CD4-positive, alpha-beta T cell (primary cell): ENCODE measurements around the gene NIPSNAP3A. TPM values are rescaled to one million over a fixed set of nuclear protein-coding genes. Genes with fewer than 3 reads are reported as not detected.

ENCODE experiments used
- ATAC-seq: fragments of 200-7000 bp; cut with Tn5 transposase; one replicate; pipeline ENCODE4 v1.10.0; 2022; ENCODE audit warnings: mild to moderate bottlenecking; ENCODE audit not compliant: poor library complexity
- CTCF ChIA-PET: fragments of 350-600 bp; sonication (Branson Sonifier 250); formaldehyde crosslinking; loops from one replicate; lab custom pipeline; 2021; ENCODE audit warnings: antibody characterized with exemption, inconsistent platforms; lab: Charles Lee
- POLR2A ChIA-PET: fragments of 350-600 bp; sonication (Branson Sonifier 250); formaldehyde crosslinking; loops from one replicate; lab custom pipeline; 2021; ENCODE audit warnings: antibody characterized with exemption, inconsistent platforms; lab: Charles Lee
- DNase-seq, 14 experiments: peaks; one replicate each; pipeline ENCODE4 v3.0.0-alpha.2; 2013 to 2020; ENCODE audit warnings: mixed read lengths in 2 of 14
- H3K27ac ChIP-seq, 2 donors: one replicate each; pipeline versions ENCODE4 v1.5.1 to v1.7.0; 2013; ENCODE audit warnings: low read length in 2 of 2, low read depth in 1 of 2, mild to moderate bottlenecking in 1 of 2
- H3K27me3 ChIP-seq, 2 experiments: 1 replicate in 1 of 2; 2 replicates in 1 of 2; pipeline versions ENCODE4 v1.6.1 to v1.7.0; 2013; ENCODE audit warnings: low read length in 2 of 2, control low read depth in 1 of 2, mild to moderate bottlenecking in 1 of 2, moderate library complexity in 1 of 2; ENCODE audit not compliant: insufficient read depth in 2 of 2, control insufficient read depth in 1 of 2
- H3K36me3 ChIP-seq: one replicate; pipeline ENCODE4 v1.6.1; 2013; ENCODE audit warnings: low read length, control low read depth; ENCODE audit not compliant: insufficient read depth
- H3K4me1 ChIP-seq: one replicate; pipeline ENCODE4 v1.6.1; 2013; ENCODE audit warnings: low read length, control low read depth; ENCODE audit not compliant: insufficient read depth
- H3K4me3 ChIP-seq: one replicate; pipeline ENCODE4 v1.5.1; 2013; ENCODE audit warnings: mild to moderate bottlenecking, low read length, moderate library complexity
- H3K9me3 ChIP-seq, 2 experiments: 1 replicate in 1 of 2; 2 replicates in 1 of 2; pipeline versions ENCODE4 v1.6.1 to v1.7.0; 2013; ENCODE audit warnings: low read length in 2 of 2, mild to moderate bottlenecking in 2 of 2, control low read depth in 1 of 2, moderate library complexity in 1 of 2; ENCODE audit not compliant: control insufficient read depth in 1 of 2, insufficient read depth in 1 of 2
- H3K27ac Mint-ChIP-seq: one replicate; pipeline ENCODE4 v1.8.0; 2020; ENCODE audit warnings: mixed read lengths
- H3K27me3 Mint-ChIP-seq: one replicate; pipeline ENCODE4 v1.8.0; 2021; ENCODE audit warnings: mixed read lengths
- H3K36me3 Mint-ChIP-seq: one replicate; pipeline ENCODE4 v1.8.0; 2021; ENCODE audit warnings: low read depth, mixed read lengths
- H3K4me1 Mint-ChIP-seq: one replicate; pipeline ENCODE4 v1.8.0; 2021; ENCODE audit warnings: low read depth, mixed read lengths
- H3K4me3 Mint-ChIP-seq: one replicate; pipeline ENCODE4 v1.8.0; 2020; ENCODE audit warnings: mild to moderate bottlenecking, mixed read lengths
- H3K9me3 Mint-ChIP-seq: one replicate; pipeline ENCODE4 v1.8.0; 2020; ENCODE audit warnings: mixed read lengths
- intact Hi-C, 2 experiments: fragments of 100-400 bp; cut with DNase I in 1 of 2; cut with micrococcal nuclease in 1 of 2; formaldehyde crosslinking; loops; one replicate each; pipeline versions ENCODE4 v1.15.1 to v1.9.0; 2023 to 2025; cut with DNase I, micrococcal nuclease
- total RNA-seq, 174 experiments: library from RNA in 2 of 174; stranded (reverse) in 2 of 174; gene quantifications; one replicate each; pipeline ENCODE4 v1.2.3 and lab custom pipeline; 2021 to 2026
- TF ChIP-seq, protein P1 (sequence below): fragments of 200-600 bp; IDR thresholded peaks from one replicate; pipeline ENCODE4 v1.8.0; 2022; ENCODE audit warnings: antibody characterized with exemption, mild to moderate bottlenecking

NIPSNAP3A gene
- total RNA-seq, 2 experiments from 2014 or later = 9.0 to 10.6 TPM

DNA sequence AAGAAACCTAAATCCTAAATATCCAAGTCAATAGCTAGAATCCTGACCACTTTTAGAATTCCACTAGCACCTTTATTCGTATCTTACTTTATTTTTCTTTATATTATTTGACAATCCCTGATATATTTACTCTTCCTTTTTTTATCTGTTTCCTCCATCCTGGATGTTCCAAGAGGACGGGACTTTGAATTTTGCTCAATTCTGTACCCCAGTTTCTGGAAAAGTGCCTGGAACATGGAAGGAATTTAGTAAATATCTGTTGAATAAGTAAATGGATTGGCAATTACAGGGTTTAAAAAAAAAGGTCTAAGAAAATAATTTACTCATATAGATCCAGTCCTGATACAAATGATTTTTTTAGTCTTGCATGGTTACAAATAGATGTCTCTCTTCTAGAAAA, 1.2 kb upstream of the NIPSNAP3A start:
- peaks cover 17% of the 10 kb centered on the region for H3K4me1 ChIP-seq
- peak overlapping the region; percentile 96 for H3K27ac Mint-ChIP-seq
- H3K9me3 Mint-ChIP-seq = no peaks in the 10 kb centered on the region
- no peaks in the 10 kb centered on the region for H3K9me3 ChIP-seq
- DNase-seq = no peak
- no peak overlapping the region for H3K4me3 ChIP-seq
- peaks cover 18% of the 10 kb centered on the region for H3K36me3 Mint-ChIP-seq
- H3K4me1 Mint-ChIP-seq = peaks cover 24% of the 10 kb centered on the region
- no peak overlapping the region for H3K4me3 Mint-ChIP-seq
- H3K27me3 Mint-ChIP-seq = no peaks in the 10 kb centered on the region
- ChIA-PET CTCF (no interaction called here), POLR2A (interaction anchor here (2.4 to 3.2 kb wide), 3 partner anchors 17 to 653 kb away, joined by 21 to 29 read pairs (median 25); partner anchors contain the start of genes NIPSNAP3B, SLC44A1 and SMC2)
- TF ChIP-seq, protein P1, sequence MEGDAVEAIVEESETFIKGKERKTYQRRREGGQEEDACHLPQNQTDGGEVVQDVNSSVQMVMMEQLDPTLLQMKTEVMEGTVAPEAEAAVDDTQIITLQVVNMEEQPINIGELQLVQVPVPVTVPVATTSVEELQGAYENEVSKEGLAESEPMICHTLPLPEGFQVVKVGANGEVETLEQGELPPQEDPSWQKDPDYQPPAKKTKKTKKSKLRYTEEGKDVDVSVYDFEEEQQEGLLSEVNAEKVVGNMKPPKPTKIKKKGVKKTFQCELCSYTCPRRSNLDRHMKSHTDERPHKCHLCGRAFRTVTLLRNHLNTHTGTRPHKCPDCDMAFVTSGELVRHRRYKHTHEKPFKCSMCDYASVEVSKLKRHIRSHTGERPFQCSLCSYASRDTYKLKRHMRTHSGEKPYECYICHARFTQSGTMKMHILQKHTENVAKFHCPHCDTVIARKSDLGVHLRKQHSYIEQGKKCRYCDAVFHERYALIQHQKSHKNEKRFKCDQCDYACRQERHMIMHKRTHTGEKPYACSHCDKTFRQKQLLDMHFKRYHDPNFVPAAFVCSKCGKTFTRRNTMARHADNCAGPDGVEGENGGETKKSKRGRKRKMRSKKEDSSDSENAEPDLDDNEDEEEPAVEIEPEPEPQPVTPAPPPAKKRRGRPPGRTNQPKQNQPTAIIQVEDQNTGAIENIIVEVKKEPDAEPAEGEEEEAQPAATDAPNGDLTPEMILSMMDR = no peak
- intact Hi-C loops = loop anchor here (5.0 to 10.0 kb wide), 4 partner anchors 654 to 946 kb away; partner anchors contain the start of genes TMEM38B (in 2 of the 2) and SMC2 (in 1 of the 2)
- H3K27me3 ChIP-seq = no peaks in the 10 kb centered on the region
- H3K27ac ChIP-seq = no peak overlapping the region
- H3K36me3 ChIP-seq = no peaks in the 10 kb centered on the region
- no peak for ATAC-seq

DNA sequence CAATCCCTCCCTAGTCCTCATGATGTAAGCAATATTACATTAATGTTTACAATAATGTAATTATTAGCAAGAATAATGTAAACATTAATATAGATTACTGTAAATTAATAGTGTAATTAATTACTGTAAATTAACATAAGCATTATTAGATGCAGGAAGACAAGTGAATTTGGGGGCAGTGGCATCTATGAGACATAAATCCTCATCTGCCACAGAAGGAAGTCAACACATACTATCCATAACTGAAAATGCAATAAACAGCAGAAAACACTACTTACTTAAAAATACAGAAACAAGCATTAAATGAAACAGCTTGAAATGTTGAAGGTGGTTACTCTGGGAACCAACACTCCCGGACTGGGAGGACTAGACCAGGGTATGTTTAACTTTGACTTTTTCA, 685 bp upstream of the NIPSNAP3A start:
- Mint-ChIP-seq H3K4me3 (peak overlapping the region; percentile 96), H3K4me1 (peaks cover 24% of the 10 kb centered on the region), H3K27ac (peak overlapping the region; percentile 96), H3K27me3 (no peaks in the 10 kb centered on the region), H3K9me3 (no peaks in the 10 kb centered on the region), H3K36me3 (peaks cover 23% of the 10 kb centered on the region)
- intact Hi-C loops = loop anchor here (5.0 to 10.0 kb wide), 4 partner anchors 654 to 946 kb away; partner anchors contain the start of genes TMEM38B (in 2 of the 2) and SMC2 (in 1 of the 2)
- TF ChIP-seq, protein P1 = no peak
- ATAC-seq (no peak), DNase-seq (no peak)
- no peaks in the 10 kb centered on the region for H3K9me3 ChIP-seq
- H3K27me3 ChIP-seq = no peaks in the 10 kb centered on the region
- ChIA-PET POLR2A (interaction anchor here (0.9 to 3.2 kb wide), 4 partner anchors 9 to 654 kb away, joined by 3 to 29 read pairs (median 23); partner anchors contain the start of genes NIPSNAP3B, SLC44A1 and SMC2), CTCF (no interaction called here)
- H3K4me3 ChIP-seq = peak overlapping the region; percentile 88
- no peaks in the 10 kb centered on the region for H3K36me3 ChIP-seq
- peak overlapping the region; percentile 74 to 89 for H3K27ac ChIP-seq
- H3K4me1 ChIP-seq = peaks cover 17% of the 10 kb centered on the region

DNA sequence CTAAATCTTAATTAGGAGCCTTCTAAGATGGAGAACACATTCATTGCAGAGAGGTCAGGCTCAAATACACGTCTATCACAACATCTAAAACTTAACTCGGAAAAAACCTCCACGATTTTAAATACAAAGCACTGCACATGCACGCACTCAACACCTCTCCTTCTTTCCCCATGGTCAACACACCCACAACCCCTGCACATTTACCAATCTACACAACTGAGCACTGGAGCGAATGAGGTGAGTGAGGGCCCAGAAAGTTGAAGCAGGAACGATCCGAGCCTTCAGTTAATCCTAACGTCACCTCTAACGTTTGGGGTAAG, 278 bp upstream of the NIPSNAP3A start:
- H3K36me3 Mint-ChIP-seq = peaks cover 27% of the 10 kb centered on the region
- no peaks in the 10 kb centered on the region for H3K9me3 ChIP-seq
- intact Hi-C loops = loop anchor here (5.0 to 10.0 kb wide), 4 partner anchors 655 to 945 kb away; partner anchors contain the start of genes TMEM38B (in 2 of the 2) and SMC2 (in 1 of the 2)
- H3K4me3 Mint-ChIP-seq = peak overlapping the region; percentile 96
- no peaks in the 10 kb centered on the region for H3K36me3 ChIP-seq
- POLR2A ChIA-PET = interaction anchor here (0.9 to 3.2 kb wide), 4 partner anchors 9 to 654 kb away, joined by 3 to 29 read pairs (median 23); partner anchors contain the start of genes NIPSNAP3B, SLC44A1 and SMC2
- CTCF ChIA-PET = no interaction called here
- peaks cover 17% of the 10 kb centered on the region for H3K4me1 ChIP-seq
- H3K4me1 Mint-ChIP-seq = peaks cover 24% of the 10 kb centered on the region
- TF ChIP-seq, protein P1 = no peak
- peak overlapping the region; percentile 88 for H3K4me3 ChIP-seq
- DNase-seq (no peak), ATAC-seq (no peak)
- peak overlapping the region; percentile 96 for H3K27ac Mint-ChIP-seq
- peak overlapping the region; percentile 74 to 89 for H3K27ac ChIP-seq
- H3K27me3 Mint-ChIP-seq = no peaks in the 10 kb centered on the region
- H3K9me3 Mint-ChIP-seq = no peaks in the 10 kb centered on the region
- H3K27me3 ChIP-seq = no peaks in the 10 kb centered on the region
